Smooth muscle cell (in vitro differentiated cells): ENCODE measurements around the gene YY1AP1. TPM values are rescaled to one million over a fixed set of nuclear protein-coding genes. Genes with fewer than 3 reads are reported as not detected.
"Not testable (repeated sequence)": the region's sequence is repeated elsewhere in the genome, so short reads cannot be mapped to it uniquely, and the experiment has no call there.

ENCODE experiments used
- DNase-seq: peaks from one replicate; lab custom pipeline; 2025; ENCODE audit not compliant: unreplicated experiment; lab: John Stamatoyannopoulos, UW
- H2AFZ ChIP-seq: fragments of 200-600 bp; sonication (generic); 2 replicates; pipeline ENCODE4 v1.6.0; 2016; ENCODE audit warnings: antibody characterized with exemption, low read depth, mild to moderate bottlenecking
- H3F3A ChIP-seq: fragments of 200-600 bp; sonication (generic); 2 replicates; pipeline ENCODE4 v1.6.0; 2017; ENCODE audit warnings: antibody characterized with exemption, low read depth
- H3K27ac ChIP-seq: fragments of 200-600 bp; sonication (generic); 2 replicates; pipeline ENCODE4 v1.5.1; 2016; ENCODE audit warnings: low read depth, mild to moderate bottlenecking
- H3K27me3 ChIP-seq: fragments of 200-600 bp; sonication (generic); 2 replicates; pipeline ENCODE4 v1.6.1; 2016; ENCODE audit warnings: low read depth, mild to moderate bottlenecking
- H3K36me3 ChIP-seq: fragments of 200-600 bp; sonication (generic); 2 replicates; pipeline ENCODE4 v1.5.1; 2016; ENCODE audit warnings: low read depth
- H3K4me1 ChIP-seq: fragments of 200-600 bp; sonication (generic); 2 replicates; pipeline ENCODE4 v1.5.1; 2016; ENCODE audit warnings: low read depth
- H3K4me2 ChIP-seq: fragments of 200-600 bp; sonication (generic); 2 replicates; pipeline ENCODE4 v1.6.0; 2016; ENCODE audit warnings: mild to moderate bottlenecking
- H3K4me3 ChIP-seq: fragments of 200-600 bp; sonication (generic); 2 replicates; pipeline ENCODE4 v1.5.1; 2016; ENCODE audit warnings: mild to moderate bottlenecking
- H3K79me2 ChIP-seq: fragments of 200-600 bp; sonication (generic); 2 replicates; pipeline ENCODE4 v1.6.0; 2016; ENCODE audit warnings: low read depth, mild to moderate bottlenecking
- H3K9ac ChIP-seq: fragments of 200-600 bp; sonication (generic); 2 replicates; pipeline ENCODE4 v1.6.0; 2016; ENCODE audit warnings: low read depth
- H3K9me3 ChIP-seq: fragments of 200-600 bp; sonication (generic); replicated peaks from 2 replicates; pipeline ENCODE4 v1.5.1; 2016; ENCODE audit warnings: low read depth
- H4K20me1 ChIP-seq: fragments of 200-600 bp; sonication (generic); 2 replicates; pipeline ENCODE4 v1.6.0; 2016; ENCODE audit warnings: low read depth
- CTCF ChIP-seq: fragments of 200-600 bp; sonication (generic); IDR thresholded peaks from 2 replicates; pipeline ENCODE4 v1.5.1; 2017; ENCODE audit warnings: borderline replicate concordance, mild to moderate bottlenecking, antibody characterized with exemption; ENCODE audit not compliant: insufficient read depth, poor library complexity, severe bottlenecking
- WGBS: methylation state at CpG from one replicate; pipeline ENCODE4 v1.1.7; 2016; ENCODE audit warnings: low lambda C conversion rate; 5-methylcytosine and 5-hydroxymethylcytosine counted together
- polyA plus RNA-seq: library from polyadenylated mRNA; unstranded; fragments of >200 nt; fragmentation: Nextera tagmentation; extraction: Ambion mirVana; gene quantifications from 2 replicates; pipeline ENCODE4 v1.2.1, GENCODE V29; 2016
- total RNA-seq: library from RNA; depleted of rRNA; stranded (reverse); fragments of >200 nt; gene quantifications from 2 replicates; pipeline ENCODE4 v1.2.3, GENCODE V29; 2014

Gene YY1AP1
- total and polyA plus RNA-seq, 2 experiments from 2014 or later: 27.8 to 33.9 TPM

- Histone ChIP-seq H3K79me2 (peaks cover 81% of the 10 kb centered on the region), H3K4me3 (no peak overlapping the region), H3K27me3 (no peaks in the 10 kb centered on the region), H3F3A (no peaks in the 10 kb centered on the region), H3K9ac (no peak overlapping the region), H3K27ac (no peak overlapping the region), H3K9me3 (no peaks in the 10 kb centered on the region), H4K20me1 (peaks cover 97% of the 10 kb centered on the region), H3K4me1 (peaks cover 7% of the 10 kb centered on the region), H2AFZ (no peak overlapping the region), H3K36me3 (peaks cover 11% of the 10 kb centered on the region), H3K4me2 (no peak overlapping the region)
- no peak for TF ChIP-seq CTCF
- DNase-seq: no peak
- WGBS: 96% methylated on average over 2 of the region's 2 CpGs
Observed at GRCh38 chr1:155681776-155682175, 6.8 kb downstream of the YY1AP1 start.

- Histone ChIP-seq H3K4me3 (no peak overlapping the region), H3K4me1 (peaks cover 5% of the 10 kb centered on the region), H3F3A (no peaks in the 10 kb centered on the region), H4K20me1 (peaks cover 95% of the 10 kb centered on the region), H3K9ac (no peak overlapping the region), H3K27ac (no peak overlapping the region), H3K27me3 (no peaks in the 10 kb centered on the region), H3K9me3 (no peaks in the 10 kb centered on the region), H3K79me2 (peaks cover 69% of the 10 kb centered on the region), H3K4me2 (no peak overlapping the region), H2AFZ (no peak overlapping the region), H3K36me3 (peaks cover 18% of the 10 kb centered on the region)
- WGBS: 94% methylated on average over 6 of the region's 6 CpGs
- no peak for DNase-seq
- no peak for TF ChIP-seq CTCF
Observed at GRCh38 chr1:155680531-155680930, 8.0 kb downstream of the YY1AP1 start.

- H3K4me3 ChIP-seq, H3K27me3 ChIP-seq, H3K9me3 ChIP-seq, DNase-seq, H3K27ac ChIP-seq, H2AFZ ChIP-seq, H3F3A ChIP-seq, H3K4me1 ChIP-seq, H3K4me2 ChIP-seq, H3K9ac ChIP-seq: not testable (repeated sequence)
- peaks cover 27% of the 10 kb centered on the region for H3K36me3 ChIP-seq
- H3K79me2 ChIP-seq: peaks cover 54% of the 10 kb centered on the region
- peaks cover 79% of the 10 kb centered on the region for H4K20me1 ChIP-seq
- 95% methylated on average over 1 of the region's 1 CpG for WGBS
Observed at GRCh38 chr1:155678992-155679391, 9.6 kb downstream of the YY1AP1 start.

- no peak for DNase-seq
- Histone ChIP-seq H3K4me2 (no peak overlapping the region), H3F3A (no peaks in the 10 kb centered on the region), H3K9ac (no peak overlapping the region), H3K27me3 (no peaks in the 10 kb centered on the region), H4K20me1 (peaks cover 70% of the 10 kb centered on the region), H2AFZ (no peak overlapping the region), H3K9me3 (no peaks in the 10 kb centered on the region), H3K4me1 (no peaks in the 10 kb centered on the region), H3K79me2 (peaks cover 44% of the 10 kb centered on the region), H3K4me3 (no peak overlapping the region), H3K27ac (no peak overlapping the region), H3K36me3 (peaks cover 27% of the 10 kb centered on the region)
- 98% methylated on average over 4 of the region's 4 CpGs for WGBS
- TF ChIP-seq CTCF: no peak
Observed at GRCh38 chr1:155678027-155678426, 10.5 kb downstream of the YY1AP1 start.
